CD14-positive monocyte (primary cell): Measurements from ENCODE around the gene AHR. TPM values are rescaled to one million over a fixed set of nuclear protein-coding genes. Genes with fewer than 3 reads are reported as not detected.
A peak's percentile ranks its signal among the peaks of the same experiment; 100 is the strongest.

ENCODE experiments used
- DNase-seq, 3 donors: peaks; one replicate each; pipeline ENCODE4 v3.0.0-alpha.2; 2011 to 2022
- H2AFZ ChIP-seq: 2 replicates; pipeline ENCODE4 v1.6.0; 2012; ENCODE audit warnings: mild to moderate bottlenecking, low read depth, low read length, inconsistent platforms; ENCODE audit not compliant: insufficient read depth, poor library complexity, severe bottlenecking
- H3K27ac ChIP-seq, 2 donors: 1 replicate in 1 of 2; 2 replicates in 1 of 2; pipeline ENCODE4 v1.5.1; 2012 to 2013; ENCODE audit warnings: low read length in 2 of 2, control low read depth in 1 of 2, inconsistent platforms in 1 of 2, low read depth in 1 of 2, mild to moderate bottlenecking in 1 of 2
- H3K27me3 ChIP-seq, 2 donors: one replicate each; pipeline versions ENCODE4 v1.6.0 to v1.6.1; 2011 to 2013; ENCODE audit warnings: low read length in 2 of 2; ENCODE audit not compliant: control insufficient read depth in 2 of 2, insufficient read depth in 2 of 2
- H3K36me3 ChIP-seq, 2 donors: replicated peaks in 1 of 2; 1 replicate in 1 of 2; 2 replicates in 1 of 2; pipeline versions ENCODE4 v1.5.1 to v1.6.1; 2012 to 2013; ENCODE audit warnings: low read length in 2 of 2, control low read depth in 1 of 2, inconsistent platforms in 1 of 2, mild to moderate bottlenecking in 1 of 2; ENCODE audit not compliant: insufficient read depth in 2 of 2, control insufficient read depth in 1 of 2
- H3K4me1 ChIP-seq, 2 donors: 1 replicate in 1 of 2; 2 replicates in 1 of 2; pipeline versions ENCODE4 v1.5.1 to v1.6.1; 2012 to 2013; ENCODE audit warnings: low read length in 2 of 2, control low read depth in 1 of 2, inconsistent platforms in 1 of 2, mild to moderate bottlenecking in 1 of 2, moderate library complexity in 1 of 2; ENCODE audit not compliant: insufficient read depth in 2 of 2, control insufficient read depth in 1 of 2
- H3K4me2 ChIP-seq: replicated peaks from 2 replicates; pipeline ENCODE3; 2012; ENCODE audit warnings: low read length, moderate library complexity, mild to moderate bottlenecking; ENCODE audit not compliant: poor library complexity, severe bottlenecking; ENCODE audit errors: extremely low read depth
- H3K4me3 ChIP-seq, 3 experiments: fragments of 200-600 bp in 1 of 3; sonication (generic) in 1 of 3; replicated peaks in 1 of 3; 1 replicate in 2 of 3; 2 replicates in 1 of 3; pipeline ENCODE4 v1.5.1; 2011 to 2013; ENCODE audit warnings: low read length in 3 of 3, mild to moderate bottlenecking in 3 of 3, control low read depth in 2 of 3, low read depth in 2 of 3, inconsistent platforms in 1 of 3, moderate library complexity in 1 of 3
- H3K79me2 ChIP-seq: 2 replicates; pipeline ENCODE4 v1.6.0; 2012; ENCODE audit warnings: mild to moderate bottlenecking, control low read depth, inconsistent platforms, low read length, moderate library complexity; ENCODE audit not compliant: insufficient read depth
- H3K9ac ChIP-seq: 2 replicates; pipeline ENCODE4 v1.6.0; 2017; ENCODE audit warnings: low read length, mild to moderate bottlenecking; ENCODE audit not compliant: insufficient read depth, poor library complexity, severe bottlenecking
- H3K9me3 ChIP-seq, 2 donors: replicated peaks in 1 of 2; 1 replicate in 1 of 2; 2 replicates in 1 of 2; pipeline versions ENCODE4 v1.5.1 to v1.6.1; 2012 to 2013; ENCODE audit warnings: low read length in 2 of 2, control low read depth in 1 of 2; ENCODE audit not compliant: control insufficient read depth in 1 of 2, insufficient read depth in 1 of 2
- H4K20me1 ChIP-seq: 2 replicates; pipeline ENCODE4 v1.6.0; 2012; ENCODE audit warnings: mild to moderate bottlenecking, low read length, control low read depth, moderate library complexity; ENCODE audit not compliant: insufficient read depth
- H3K27ac Mint-ChIP-seq, 7 donors: one replicate each; pipeline ENCODE4 v1.8.0; 2020; ENCODE audit warnings: mild to moderate bottlenecking in 7 of 7, mixed read lengths in 7 of 7, moderate library complexity in 6 of 7, inconsistent platforms in 2 of 7
- H3K27me3 Mint-ChIP-seq, 3 donors: one replicate each; pipeline ENCODE4 v1.8.0; 2021 to 2022; ENCODE audit warnings: low read depth in 3 of 3, mild to moderate bottlenecking in 3 of 3, mixed read lengths in 3 of 3, moderate library complexity in 3 of 3, inconsistent platforms in 1 of 3
- H3K36me3 Mint-ChIP-seq, 2 donors: one replicate each; pipeline ENCODE4 v1.8.0; 2020; ENCODE audit warnings: mixed read lengths in 2 of 2, inconsistent platforms in 1 of 2, mild to moderate bottlenecking in 1 of 2
- H3K4me1 Mint-ChIP-seq: one replicate; pipeline ENCODE4 v1.8.0; 2020; ENCODE audit warnings: mild to moderate bottlenecking, mixed read lengths
- H3K4me3 Mint-ChIP-seq, 2 donors: one replicate each; pipeline ENCODE4 v1.8.0; 2020; ENCODE audit warnings: mild to moderate bottlenecking in 2 of 2, mixed read lengths in 2 of 2, moderate library complexity in 1 of 2
- H3K9me3 Mint-ChIP-seq, 7 donors: one replicate each; pipeline ENCODE4 v1.8.0; 2020 to 2022; ENCODE audit warnings: mixed read lengths in 7 of 7, mild to moderate bottlenecking in 6 of 7, moderate library complexity in 6 of 7, inconsistent platforms in 2 of 7
- CTCF ChIP-seq: fragments of 200-600 bp; IDR thresholded peaks from one replicate; pipeline ENCODE4 v1.8.0; 2022; ENCODE audit warnings: antibody characterized with exemption, mild to moderate bottlenecking
- WGBS: methylation state at CpG from one replicate; pipeline ENCODE4 v1.1.5; 2013; ENCODE audit warnings: missing lambda C conversion rate; ENCODE audit not compliant: insufficient coverage; 5-methylcytosine and 5-hydroxymethylcytosine counted together
- intact Hi-C, 2 donors: fragments of 100-400 bp; cut with micrococcal nuclease; formaldehyde crosslinking; loops; one replicate each; pipeline versions ENCODE4 v1.15.0 to v1.15.1; 2023
- polyA plus RNA-seq, 3 donors: library from polyadenylated mRNA; depleted of rRNA in 1 of 3; unstranded in 2 of 3; stranded (reverse) in 1 of 3; fragments of 300-500 nt in 2 of 3; fragments of >200 nt in 1 of 3; fragmentation: Illumina TruSeq in 2 of 3; gene quantifications; 1 replicate in 2 of 3; 2 replicates in 1 of 3; pipeline ENCODE4 v1.2.3, GENCODE V29; 2012 to 2021

The AHR gene
- polyA plus RNA-seq, 3 donors, result 42.4 to 56.6 (median 54.1) TPM

GRCh38 chr7:17367502-17367901 is 69.0 kb downstream of the AHR start:
- Histone ChIP-seq H3K4me1 (peaks cover 32 to 38% of the 10 kb centered on the region in 2 donors), H4K20me1 (no peaks in the 10 kb centered on the region), H3K27me3 (no peaks in the 10 kb centered on the region), H3K9ac (no peak overlapping the region), H3K9me3 (peaks cover 0 to 1% of the 10 kb centered on the region in 2 donors), H3K4me3 (no peak overlapping the region), H3K36me3 (no peaks in the 10 kb centered on the region), H3K27ac (no peak overlapping the region), H3K79me2 (no peaks in the 10 kb centered on the region), H3K4me2 (no peak overlapping the region), H2AFZ (peak overlapping the region; percentile 19)
- Mint-ChIP-seq H3K4me1 (peaks cover 39% of the 10 kb centered on the region), H3K4me3 (no peak overlapping the region), H3K27ac (peak overlapping the region in 1 of 7 donors; percentile 63), H3K9me3 (peaks cover 1 to 6% (median 2%) of the 10 kb centered on the region in 7 donors), H3K27me3 (peaks cover 0 to 4% (median 1%) of the 10 kb centered on the region in 3 donors), H3K36me3 (peaks cover under 1 to 4% of the 10 kb centered on the region in 2 donors)
- intact Hi-C loops, result no loop called here
- TF ChIP-seq CTCF, result no peak
- no peak for DNase-seq
- WGBS, result no CpG with 5 or more reads among the region's 2 CpGs

GRCh38 chr7:17368856-17369524 is 70.5 kb downstream of the AHR start:
- Mint-ChIP-seq H3K4me3 (peak overlapping the region in 1 of 2 donors; percentile 26), H3K27ac (peak overlapping the region; percentile 89 to 99 (median 95)), H3K36me3 (peaks cover 0 to 4% of the 10 kb centered on the region in 2 donors), H3K27me3 (peaks cover 0 to 2% (median 1%) of the 10 kb centered on the region in 3 donors), H3K9me3 (peaks cover 0 to 3% (median 0%) of the 10 kb centered on the region in 7 donors), H3K4me1 (peaks cover 39% of the 10 kb centered on the region)
- H3K4me3 ChIP-seq, result peak overlapping the region in 1 of 3 experiments; percentile 46
- H3K4me2 ChIP-seq, result peak overlapping the region; percentile 48
- peak overlapping the region; percentile 77 to 92 for H3K27ac ChIP-seq
- H3K27me3 ChIP-seq, result no peaks in the 10 kb centered on the region
- no peak for DNase-seq
- H3K9me3 ChIP-seq, result no peaks in the 10 kb centered on the region
- H2AFZ ChIP-seq, result peak overlapping the region; percentile 36
- H3K36me3 ChIP-seq, result no peaks in the 10 kb centered on the region
- WGBS, result no CpG with 5 or more reads among the region's 3 CpGs
- peaks cover 32 to 38% of the 10 kb centered on the region in 2 donors for H3K4me1 ChIP-seq
- TF ChIP-seq CTCF, result no peak
- intact Hi-C loops, result no loop called here
- H4K20me1 ChIP-seq, result no peaks in the 10 kb centered on the region
- H3K9ac ChIP-seq, result peak overlapping the region; percentile 5
- H3K79me2 ChIP-seq, result no peaks in the 10 kb centered on the region
